ENCODE data around the gene KHSRP. TPM values are rescaled to one million over a fixed set of nuclear protein-coding genes. Genes with fewer than 3 reads are reported as not detected.
A peak's percentile ranks its signal among the peaks of the same experiment; 100 is the strongest.

The KHSRP gene
- total and polyA plus RNA-seq, 2 of the 13 experiments (the other 11 are each of a cell fraction or from before 2014, with no cell fraction given): 72.1 to 129 TPM

GRCh38 chr19:6421075-6422014 lies 3.3 kb downstream of the KHSRP start:
- Histone ChIP-seq H3K9ac (ENCODE audit: insufficient read depth, low read depth, low read length) (0 out of 2 replicates have a peak overlapping the region, but pooled peaks have one; percentile 40), H3K27ac (ENCODE audit: extremely low read length, insufficient read depth, low read length) (no peak overlapping the region), H3K4me2 (ENCODE audit: low read depth, low read length) (peak overlapping the region; percentile 94; the same call in 1 of the 2 replicates), H3K27me3 (ENCODE audit: control insufficient read depth in 1 of 2, insufficient read depth in 2 of 2, low read length in 2 of 2) (no peaks in the 10 kb centered on the region; a peak in 1 of 5 replicates), H3K36me3 (replicated peaks in 1 of 2; ENCODE audit: control insufficient read depth in 1 of 2, insufficient read depth in 2 of 2, low read length in 2 of 2) (peaks cover 36 to 62% of the 10 kb centered on the region in 2 experiments), H3K4me3 (replicated peaks in 1 of 3; ENCODE audit: insufficient read depth in 1 of 3, low read depth in 2 of 3, low read length in 3 of 3) (no peak overlapping the region), H3K4me1 (ENCODE audit: insufficient read depth, low read length) (peaks cover 30% of the 10 kb centered on the region), H4K20me1 (ENCODE audit: insufficient read depth, low read length) (peaks cover 51% of the 10 kb centered on the region), H2AFZ (ENCODE audit: low read length) (no peak overlapping the region), H3K79me2 (ENCODE audit: insufficient read depth, low read length) (peaks cover 52% of the 10 kb centered on the region), H3K9me3 (ENCODE audit: low read length) (no peaks in the 10 kb centered on the region)
- ATAC-seq (no peak), DNase-seq (ENCODE audit: low spot score) (no peak), FAIRE-seq (no peak)
- intact Hi-C loops (cut with micrococcal nuclease; ENCODE audit: unreplicated experiment): no loop called here
- in situ Hi-C loops (cut with HindIII; ENCODE audit: extremely low pct_ligation_motif_present, low pct_unique_long_range_greater_than_20kb): no loop called here
- no TSS peak for BruUV-seq (replicated peaks)
- ChIA-PET POLR2A (interaction anchor here (1.1 kb wide), 1 partner anchor 81 kb away, joined by 3 read pairs; no protein-coding TSS in a partner anchor), CTCF (ENCODE audit: low intra/inter-chr PET ratio, low total read pairs) (no interaction called here)
- WGBS (ENCODE audit: low lambda C conversion rate): 98% methylated on average over 6 of the region's 20 CpGs
- TF ChIP-seq ZNF687 (CRISPR knock-in tag; IDR thresholded peaks at IDR 0.05): peak; percentile 24; the same call in 1 of the 2 replicates
- TF ChIP-seq ZNF354B (CRISPR knock-in tag; IDR thresholded peaks at IDR 0.05): no peak
